ENCODE data around the gene GDF11. TPM values are rescaled to one million over a fixed set of nuclear protein-coding genes. Genes with fewer than 3 reads are reported as not detected.

GDF11 gene
- total RNA-seq, 2 experiments from 2014 or later, result 4.4 to 6.6 TPM

DNA sequence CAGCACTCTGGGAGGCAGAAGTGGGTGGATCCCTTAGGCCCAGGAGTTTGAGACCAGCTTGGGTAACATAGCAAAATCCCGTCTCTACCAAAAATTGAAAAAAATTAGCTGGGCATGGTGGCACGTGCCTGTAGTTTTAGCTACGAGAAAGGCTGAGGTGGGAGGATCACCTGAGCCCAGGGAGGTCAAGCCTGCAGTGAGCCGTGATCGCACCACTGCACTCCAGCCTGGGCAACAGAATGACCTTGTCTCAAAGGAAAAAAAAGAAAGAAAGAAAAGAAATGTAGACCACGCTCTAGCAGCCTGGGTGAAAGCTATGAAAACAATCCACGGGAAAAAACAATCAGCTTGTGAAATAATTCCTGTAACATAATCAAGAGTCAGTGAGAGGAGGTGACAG lies 45.6 kb downstream of the GDF11 start:
- DNase-seq, result no peak
- Mint-ChIP-seq H3K4me3 (no peak overlapping the region), H3K36me3 (ENCODE audit: low read depth) (peaks cover 86% of the 10 kb centered on the region), H3K4me1 (ENCODE audit: low read depth) (no peaks in the 10 kb centered on the region), H3K9me3 (no peaks in the 10 kb centered on the region), H3K27me3 (no peaks in the 10 kb centered on the region), H3K27ac (no peak overlapping the region)
- TF ChIP-seq, protein P1, sequence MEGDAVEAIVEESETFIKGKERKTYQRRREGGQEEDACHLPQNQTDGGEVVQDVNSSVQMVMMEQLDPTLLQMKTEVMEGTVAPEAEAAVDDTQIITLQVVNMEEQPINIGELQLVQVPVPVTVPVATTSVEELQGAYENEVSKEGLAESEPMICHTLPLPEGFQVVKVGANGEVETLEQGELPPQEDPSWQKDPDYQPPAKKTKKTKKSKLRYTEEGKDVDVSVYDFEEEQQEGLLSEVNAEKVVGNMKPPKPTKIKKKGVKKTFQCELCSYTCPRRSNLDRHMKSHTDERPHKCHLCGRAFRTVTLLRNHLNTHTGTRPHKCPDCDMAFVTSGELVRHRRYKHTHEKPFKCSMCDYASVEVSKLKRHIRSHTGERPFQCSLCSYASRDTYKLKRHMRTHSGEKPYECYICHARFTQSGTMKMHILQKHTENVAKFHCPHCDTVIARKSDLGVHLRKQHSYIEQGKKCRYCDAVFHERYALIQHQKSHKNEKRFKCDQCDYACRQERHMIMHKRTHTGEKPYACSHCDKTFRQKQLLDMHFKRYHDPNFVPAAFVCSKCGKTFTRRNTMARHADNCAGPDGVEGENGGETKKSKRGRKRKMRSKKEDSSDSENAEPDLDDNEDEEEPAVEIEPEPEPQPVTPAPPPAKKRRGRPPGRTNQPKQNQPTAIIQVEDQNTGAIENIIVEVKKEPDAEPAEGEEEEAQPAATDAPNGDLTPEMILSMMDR (IDR thresholded peaks at IDR 0.05), result no peak
- CTCF ChIA-PET, result interaction anchor here (0.6 kb wide), 1 partner anchor 74 kb away, joined by 3 read pairs; no protein-coding TSS in a partner anchor
- Histone ChIP-seq H3K9me3 (ENCODE audit: control insufficient read depth in 1 of 2, insufficient read depth in 1 of 2, low read length in 2 of 2) (no peaks in the 10 kb centered on the region), H3K4me3 (ENCODE audit: low read length) (no peak overlapping the region), H3K27me3 (ENCODE audit: control insufficient read depth in 1 of 2, insufficient read depth in 2 of 2, low read length in 2 of 2) (no peaks in the 10 kb centered on the region), H3K27ac (ENCODE audit: low read depth in 1 of 2, low read length in 2 of 2) (no peak overlapping the region), H3K36me3 (ENCODE audit: insufficient read depth, low read length) (peaks cover 71% of the 10 kb centered on the region), H3K4me1 (ENCODE audit: insufficient read depth, low read length) (no peaks in the 10 kb centered on the region)
- ATAC-seq (ENCODE audit: poor library complexity), result no peak
- intact Hi-C loops (cut with DNase I, micrococcal nuclease), result no loop called here
- POLR2A ChIA-PET, result interaction anchor here (1.1 kb wide), 1 partner anchor 152 kb away, joined by 3 read pairs; no protein-coding TSS in a partner anchor

DNA sequence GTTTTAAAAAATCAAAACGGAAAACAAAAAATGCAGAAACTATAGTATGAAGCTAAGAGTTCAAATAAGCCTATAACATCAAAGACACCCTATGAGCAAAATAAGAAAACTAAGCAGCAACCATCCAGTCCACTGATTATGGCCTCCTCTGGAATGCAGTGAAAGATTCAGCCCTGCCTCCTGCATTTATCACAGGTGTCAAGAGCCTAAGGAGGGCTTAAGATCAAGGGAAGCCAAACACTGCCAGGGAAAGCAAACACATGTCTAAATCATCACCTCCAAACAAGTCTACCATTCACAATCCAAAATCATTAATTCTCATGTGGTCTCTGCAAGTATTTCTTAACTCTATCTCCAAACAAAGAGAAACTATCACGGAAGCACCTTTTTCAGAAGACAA lies 46.2 kb downstream of the GDF11 start:
- no peak for ATAC-seq (ENCODE audit: poor library complexity)
- Mint-ChIP-seq H3K4me1 (ENCODE audit: low read depth) (no peaks in the 10 kb centered on the region), H3K4me3 (no peak overlapping the region), H3K9me3 (no peaks in the 10 kb centered on the region), H3K27ac (no peak overlapping the region), H3K36me3 (ENCODE audit: low read depth) (peaks cover 86% of the 10 kb centered on the region), H3K27me3 (no peaks in the 10 kb centered on the region)
- intact Hi-C loops (cut with DNase I, micrococcal nuclease), result no loop called here
- Histone ChIP-seq H3K4me1 (ENCODE audit: insufficient read depth, low read length) (no peaks in the 10 kb centered on the region), H3K27ac (ENCODE audit: low read depth in 1 of 2, low read length in 2 of 2) (no peak overlapping the region), H3K9me3 (ENCODE audit: control insufficient read depth in 1 of 2, insufficient read depth in 1 of 2, low read length in 2 of 2) (no peaks in the 10 kb centered on the region), H3K27me3 (ENCODE audit: control insufficient read depth in 1 of 2, insufficient read depth in 2 of 2, low read length in 2 of 2) (no peaks in the 10 kb centered on the region), H3K36me3 (ENCODE audit: insufficient read depth, low read length) (peaks cover 71% of the 10 kb centered on the region), H3K4me3 (ENCODE audit: low read length) (no peak overlapping the region)
- ChIA-PET POLR2A (interaction anchor here (1.1 kb wide), 1 partner anchor 151 kb away, joined by 3 read pairs; no protein-coding TSS in a partner anchor), CTCF (no interaction called here)
- TF ChIP-seq, protein P1 (IDR thresholded peaks at IDR 0.05), result no peak
- DNase-seq, result no peak

DNA sequence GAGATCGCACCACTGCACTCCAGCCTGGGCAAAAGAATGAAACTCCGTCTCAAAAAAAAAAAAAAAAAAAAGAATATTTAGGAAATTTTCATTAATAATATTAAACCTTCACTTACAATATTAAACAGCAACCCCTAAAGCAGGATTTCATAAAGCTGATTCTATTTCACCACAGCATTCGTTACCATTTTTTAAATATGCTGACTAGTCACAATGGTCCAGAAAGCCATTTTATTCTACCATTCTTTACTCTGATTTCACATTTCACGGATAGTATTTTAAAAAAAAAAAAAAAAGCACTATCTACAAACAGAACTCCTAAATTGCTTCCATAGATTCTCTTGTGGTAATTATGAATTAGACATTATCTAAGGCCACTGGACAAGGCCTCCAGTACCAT lies 47.0 kb downstream of the GDF11 start:
- POLR2A ChIA-PET, result no interaction called here
- H3K27ac Mint-ChIP-seq, result no peak overlapping the region
- H3K9me3 ChIP-seq (ENCODE audit: control insufficient read depth in 1 of 2, insufficient read depth in 1 of 2, low read length in 2 of 2), result no peaks in the 10 kb centered on the region

More for the DNA sequence above, 47.0 kb downstream of the GDF11 start:
- H3K27me3 Mint-ChIP-seq, result no peaks in the 10 kb centered on the region
- H3K4me3 Mint-ChIP-seq, result no peak overlapping the region
- CTCF ChIA-PET, result interaction anchor here (1.2 kb wide), 1 partner anchor 53 kb away, joined by 3 read pairs; no protein-coding TSS in a partner anchor
- no peaks in the 10 kb centered on the region for H3K9me3 Mint-ChIP-seq
- DNase-seq (no peak), ATAC-seq (ENCODE audit: poor library complexity) (no peak)
- Histone ChIP-seq H3K27ac (ENCODE audit: low read depth in 1 of 2, low read length in 2 of 2) (no peak overlapping the region), H3K4me3 (ENCODE audit: low read length) (no peak overlapping the region), H3K27me3 (ENCODE audit: control insufficient read depth in 1 of 2, insufficient read depth in 2 of 2, low read length in 2 of 2) (no peaks in the 10 kb centered on the region), H3K4me1 (ENCODE audit: insufficient read depth, low read length) (no peaks in the 10 kb centered on the region), H3K36me3 (ENCODE audit: insufficient read depth, low read length) (peaks cover 71% of the 10 kb centered on the region)
- TF ChIP-seq, protein P1 (IDR thresholded peaks at IDR 0.05), result no peak
- peaks cover 86% of the 10 kb centered on the region for H3K36me3 Mint-ChIP-seq (ENCODE audit: low read depth)
- intact Hi-C loops (cut with DNase I, micrococcal nuclease), result no loop called here
- H3K4me1 Mint-ChIP-seq (ENCODE audit: low read depth), result no peaks in the 10 kb centered on the region

All from CD4-positive, alpha-beta T cell (primary cell).